Neuronal stem cell (in vitro differentiated cells): ENCODE results near the gene ACP7.

ENCODE experiments used
- DNase-seq: peaks from one replicate; pipeline ENCODE4 v3.0.0-alpha.2; 2013; ENCODE audit warnings: low spot score
- H2AFZ ChIP-seq: one replicate; pipeline ENCODE4 v1.6.1; 2013; ENCODE audit warnings: mild to moderate bottlenecking, low read length, inconsistent platforms
- H2AK5ac ChIP-seq: 2 replicates; pipeline ENCODE4 v1.6.1; 2013; ENCODE audit warnings: low read depth, mild to moderate bottlenecking, inconsistent platforms, low read length, moderate library complexity, mixed read lengths
- H2BK120ac ChIP-seq: 2 replicates; pipeline ENCODE4 v1.6.1; 2013; ENCODE audit warnings: low read depth, mild to moderate bottlenecking, inconsistent platforms, low read length, moderate library complexity, mixed read lengths
- H2BK12ac ChIP-seq: one replicate; pipeline ENCODE4 v1.6.1; 2013; ENCODE audit warnings: low read length, inconsistent platforms
- H2BK15ac ChIP-seq: 2 replicates; pipeline ENCODE4 v1.6.1; 2013; ENCODE audit warnings: mild to moderate bottlenecking, low read length, inconsistent platforms, mixed read lengths
- H2BK5ac ChIP-seq: one replicate; pipeline ENCODE4 v1.6.1; 2013; ENCODE audit warnings: inconsistent platforms, mild to moderate bottlenecking, low read length, moderate library complexity
- H3K14ac ChIP-seq: one replicate; pipeline ENCODE4 v1.6.1; 2013; ENCODE audit warnings: low read length, inconsistent platforms
- H3K18ac ChIP-seq: 2 replicates; pipeline ENCODE4 v1.6.1; 2013; ENCODE audit warnings: low read length, inconsistent platforms
- H3K23ac ChIP-seq: 2 replicates; pipeline ENCODE4 v1.6.1; 2013; ENCODE audit warnings: low read depth, mild to moderate bottlenecking, mixed read lengths, low read length, inconsistent platforms; ENCODE audit not compliant: poor library complexity
- H3K27ac ChIP-seq: replicated peaks from 3 replicates; pipeline ENCODE4 v1.5.1; 2013; ENCODE audit warnings: low read length, inconsistent platforms
- H3K27me3 ChIP-seq, 3 experiments: 2 replicates each; pipeline ENCODE4 v1.6.1; 2013; ENCODE audit warnings: low read length in 3 of 3, mild to moderate bottlenecking in 2 of 3, inconsistent platforms in 1 of 3, low read depth in 1 of 3, mixed read lengths in 1 of 3, moderate library complexity in 1 of 3; ENCODE audit not compliant: control insufficient read depth in 3 of 3, insufficient read depth in 3 of 3
- H3K36me3 ChIP-seq, 2 donors: replicated peaks in 1 of 2; 2 replicates each; pipeline ENCODE4 v1.6.1; 2013; ENCODE audit warnings: low read length in 2 of 2; ENCODE audit not compliant: control insufficient read depth in 2 of 2, insufficient read depth in 2 of 2
- H3K4ac ChIP-seq: 2 replicates; pipeline ENCODE4 v1.6.1; 2013; ENCODE audit warnings: inconsistent platforms, mild to moderate bottlenecking, low read length, moderate library complexity
- H3K4me1 ChIP-seq, 2 donors: 1 replicate in 1 of 2; 2 replicates in 1 of 2; pipeline ENCODE4 v1.6.1; 2013; ENCODE audit warnings: low read length in 2 of 2, low read depth in 1 of 2; ENCODE audit not compliant: control insufficient read depth in 2 of 2, insufficient read depth in 1 of 2
- H3K4me2 ChIP-seq: one replicate; pipeline ENCODE4 v1.6.1; 2013; ENCODE audit warnings: mild to moderate bottlenecking, low read length, inconsistent platforms; ENCODE audit not compliant: insufficient read depth, poor library complexity, severe bottlenecking
- H3K4me3 ChIP-seq, 2 donors: 2 replicates each; pipeline ENCODE4 v1.5.1; 2013; ENCODE audit warnings: low read length in 2 of 2, mild to moderate bottlenecking in 2 of 2, inconsistent platforms in 1 of 2, moderate library complexity in 1 of 2
- H3K79me1 ChIP-seq: one replicate; pipeline ENCODE4 v1.6.1; 2013; ENCODE audit warnings: low read depth, mild to moderate bottlenecking, inconsistent platforms, low read length, moderate library complexity
- H3K9ac ChIP-seq: one replicate; pipeline ENCODE4 v1.6.1; 2013; ENCODE audit warnings: mild to moderate bottlenecking, low read depth, low read length, inconsistent platforms; ENCODE audit not compliant: poor library complexity
- H3K9me3 ChIP-seq, 2 donors: replicated peaks in 1 of 2; 2 replicates each; pipeline versions ENCODE3 to v1.6.1; 2013; ENCODE audit warnings: low read length in 2 of 2, mild to moderate bottlenecking in 2 of 2, inconsistent platforms in 1 of 2, low read depth in 1 of 2, mixed read lengths in 1 of 2, moderate library complexity in 1 of 2; ENCODE audit not compliant: control insufficient read depth in 2 of 2, insufficient read depth in 1 of 2
- H4K8ac ChIP-seq: one replicate; pipeline ENCODE4 v1.6.1; 2013; ENCODE audit warnings: low read depth, mild to moderate bottlenecking, inconsistent platforms, low read length, moderate library complexity
- H4K91ac ChIP-seq: one replicate; pipeline ENCODE4 v1.6.1; 2013; ENCODE audit warnings: low read length, low read depth, mild to moderate bottlenecking, inconsistent platforms; ENCODE audit not compliant: poor library complexity
- WGBS, 2 donors: extraction: QIAGEN DNeasy Blood & Tissue Kit; methylation state at CpG; one replicate each; pipeline ENCODE4 v1.1.7; 2013; ENCODE audit warnings: missing lambda C conversion rate in 2 of 2, mixed read lengths in 1 of 2; ENCODE audit not compliant: insufficient read length in 2 of 2, insufficient replicate concordance in 1 of 2; ENCODE audit errors: extremely low coverage in 2 of 2; 5-methylcytosine and 5-hydroxymethylcytosine counted together

Gene ACP7

GRCh38 chr19:39136225-39136940, 52.2 kb downstream of the ACP7 start:
- Histone ChIP-seq H2AFZ (no peak overlapping the region), H4K8ac (no peak overlapping the region), H2AK5ac (no peak overlapping the region), H3K36me3 (no peaks in the 10 kb centered on the region), H2BK120ac (no peak overlapping the region), H3K27me3 (no peaks in the 10 kb centered on the region), H3K18ac (no peak overlapping the region), H2BK5ac (no peak overlapping the region), H3K4me1 (peaks cover 33 to 40% of the 10 kb centered on the region in 2 donors), H2BK12ac (no peak overlapping the region), H2BK15ac (no peak overlapping the region), H3K9ac (peak overlapping the region; percentile 74), H3K4ac (no peak overlapping the region), H3K4me2 (no peak overlapping the region), H3K14ac (no peak overlapping the region), H3K4me3 (no peak overlapping the region), H3K23ac (no peak overlapping the region), H4K91ac (no peak overlapping the region), H3K27ac (no peak overlapping the region), H3K79me1 (peaks cover 16% of the 10 kb centered on the region), H3K9me3 (no peaks in the 10 kb centered on the region)
- no CpG with 5 or more reads among the region's 12 CpGs for WGBS, 2 donors
- DNase-seq, result no peak

GRCh38 chr19:39137131-39137530, 53.0 kb downstream of the ACP7 start:
- Histone ChIP-seq H3K36me3 (no peaks in the 10 kb centered on the region), H4K8ac (no peak overlapping the region), H2BK12ac (no peak overlapping the region), H3K4me1 (peaks cover 26 to 34% of the 10 kb centered on the region in 2 donors), H3K27me3 (no peaks in the 10 kb centered on the region), H3K4ac (no peak overlapping the region), H2BK120ac (no peak overlapping the region), H3K4me3 (no peak overlapping the region), H2AFZ (no peak overlapping the region), H3K18ac (no peak overlapping the region), H3K27ac (no peak overlapping the region), H3K23ac (no peak overlapping the region), H3K9ac (no peak overlapping the region), H3K4me2 (no peak overlapping the region), H2AK5ac (no peak overlapping the region), H3K14ac (no peak overlapping the region), H3K9me3 (no peaks in the 10 kb centered on the region), H2BK15ac (no peak overlapping the region), H4K91ac (no peak overlapping the region), H3K79me1 (peaks cover 10% of the 10 kb centered on the region), H2BK5ac (no peak overlapping the region)
- no CpG with 5 or more reads among the region's 12 CpGs for WGBS, 2 donors
- DNase-seq, result no peak

GRCh38 chr19:39138221-39139211, 54.3 kb downstream of the ACP7 start:
- Histone ChIP-seq H3K4ac (peak overlapping the region; percentile 57), H3K79me1 (peaks cover 10% of the 10 kb centered on the region), H3K4me3 (no peak overlapping the region), H2BK5ac (peak overlapping the region; percentile 77), H2BK12ac (peak overlapping the region; percentile 1), H2BK120ac (no peak overlapping the region), H3K14ac (peak overlapping the region; percentile 77), H3K23ac (peak overlapping the region; percentile 8), H3K4me1 (peaks cover 17 to 28% of the 10 kb centered on the region in 2 donors), H3K27ac (peak overlapping the region; percentile 78), H3K27me3 (no peaks in the 10 kb centered on the region), H3K9ac (no peak overlapping the region), H3K18ac (peak overlapping the region; percentile 90), H2BK15ac (peak overlapping the region; percentile 73), H3K9me3 (no peaks in the 10 kb centered on the region), H4K8ac (no peak overlapping the region), H3K36me3 (no peaks in the 10 kb centered on the region), H4K91ac (peak overlapping the region; percentile 92), H2AFZ (no peak overlapping the region), H3K4me2 (peak overlapping the region; percentile 30), H2AK5ac (peak overlapping the region; percentile 65)
- DNase-seq, result no peak
- WGBS, 2 donors, result no CpG with 5 or more reads among the region's 20 CpGs
